Progenitor cell of endocrine pancreas (in vitro differentiated cells): ENCODE measurements around the gene UTS2B. TPM values are rescaled to one million over a fixed set of nuclear protein-coding genes. Genes with fewer than 3 reads are reported as not detected.

Source experiments
- DNase-seq: peaks from one replicate; pipeline ENCODE4 v3.0.0; 2021; ENCODE audit warnings: low spot score; ENCODE audit not compliant: unreplicated experiment
- H3K27ac Mint-ChIP-seq: 2 replicates; pipeline ENCODE4 v1.8.0; 2021; ENCODE audit warnings: mild to moderate bottlenecking, moderate library complexity, mixed read lengths
- H3K27me3 Mint-ChIP-seq: 2 replicates; pipeline ENCODE4 v1.8.0; 2021; ENCODE audit warnings: mixed read lengths
- H3K36me3 Mint-ChIP-seq: 2 replicates; pipeline ENCODE4 v1.8.0; 2022; ENCODE audit warnings: mixed read lengths; ENCODE audit not compliant: insufficient read depth
- H3K4me1 Mint-ChIP-seq: 2 replicates; pipeline ENCODE4 v1.8.0; 2021; ENCODE audit warnings: low read depth, mixed read lengths
- H3K4me3 Mint-ChIP-seq: 2 replicates; pipeline ENCODE4 v1.8.0; 2021; ENCODE audit warnings: low read depth, mild to moderate bottlenecking, moderate library complexity, mixed read lengths
- H3K9me3 Mint-ChIP-seq: 2 replicates; pipeline ENCODE4 v1.8.0; 2021; ENCODE audit warnings: low read depth, mixed read lengths
- total RNA-seq: library from RNA; stranded (reverse); gene quantifications from 2 replicates; pipeline ENCODE4 v1.2.1, GENCODE V29; 2021
- TF ChIP-seq, protein P1 (sequence below): fragments of 200-600 bp; sonication (generic); IDR thresholded peaks from one replicate; pipeline ENCODE4 v1.5.0; 2021; ENCODE audit warnings: antibody characterized with exemption, mild to moderate bottlenecking; ENCODE audit not compliant: unreplicated experiment

UTS2B gene
- total RNA-seq, 1 donor from 2014 or later, result 0.62 TPM

DNA sequence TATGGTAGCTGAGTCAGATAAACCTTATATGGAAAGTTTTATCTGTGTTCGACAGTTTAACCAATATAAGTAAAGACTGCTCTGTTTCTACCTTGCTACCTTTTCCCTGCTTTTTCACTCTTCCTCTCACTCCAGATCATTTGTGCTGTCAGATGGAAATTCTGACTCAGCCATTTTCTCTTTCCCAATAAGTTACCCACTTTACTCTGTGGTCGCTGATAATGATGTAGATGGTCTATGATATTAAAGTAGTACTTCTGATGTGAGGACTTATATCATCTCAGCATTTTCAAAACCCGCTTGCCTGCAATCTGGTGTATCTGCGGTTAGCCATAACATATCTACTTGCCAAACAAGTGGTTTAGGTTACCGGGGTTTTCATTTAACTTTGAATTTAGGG, 15.0 kb upstream of the UTS2B start:
- Mint-ChIP-seq H3K4me1 (peaks cover 44% of the 10 kb centered on the region), H3K36me3 (no peaks in the 10 kb centered on the region), H3K27ac (no peak overlapping the region), H3K27me3 (no peaks in the 10 kb centered on the region), H3K9me3 (no peaks in the 10 kb centered on the region), H3K4me3 (no peak overlapping the region)
- TF ChIP-seq, protein P1, sequence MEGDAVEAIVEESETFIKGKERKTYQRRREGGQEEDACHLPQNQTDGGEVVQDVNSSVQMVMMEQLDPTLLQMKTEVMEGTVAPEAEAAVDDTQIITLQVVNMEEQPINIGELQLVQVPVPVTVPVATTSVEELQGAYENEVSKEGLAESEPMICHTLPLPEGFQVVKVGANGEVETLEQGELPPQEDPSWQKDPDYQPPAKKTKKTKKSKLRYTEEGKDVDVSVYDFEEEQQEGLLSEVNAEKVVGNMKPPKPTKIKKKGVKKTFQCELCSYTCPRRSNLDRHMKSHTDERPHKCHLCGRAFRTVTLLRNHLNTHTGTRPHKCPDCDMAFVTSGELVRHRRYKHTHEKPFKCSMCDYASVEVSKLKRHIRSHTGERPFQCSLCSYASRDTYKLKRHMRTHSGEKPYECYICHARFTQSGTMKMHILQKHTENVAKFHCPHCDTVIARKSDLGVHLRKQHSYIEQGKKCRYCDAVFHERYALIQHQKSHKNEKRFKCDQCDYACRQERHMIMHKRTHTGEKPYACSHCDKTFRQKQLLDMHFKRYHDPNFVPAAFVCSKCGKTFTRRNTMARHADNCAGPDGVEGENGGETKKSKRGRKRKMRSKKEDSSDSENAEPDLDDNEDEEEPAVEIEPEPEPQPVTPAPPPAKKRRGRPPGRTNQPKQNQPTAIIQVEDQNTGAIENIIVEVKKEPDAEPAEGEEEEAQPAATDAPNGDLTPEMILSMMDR, result no peak
- no peak for DNase-seq

DNA sequence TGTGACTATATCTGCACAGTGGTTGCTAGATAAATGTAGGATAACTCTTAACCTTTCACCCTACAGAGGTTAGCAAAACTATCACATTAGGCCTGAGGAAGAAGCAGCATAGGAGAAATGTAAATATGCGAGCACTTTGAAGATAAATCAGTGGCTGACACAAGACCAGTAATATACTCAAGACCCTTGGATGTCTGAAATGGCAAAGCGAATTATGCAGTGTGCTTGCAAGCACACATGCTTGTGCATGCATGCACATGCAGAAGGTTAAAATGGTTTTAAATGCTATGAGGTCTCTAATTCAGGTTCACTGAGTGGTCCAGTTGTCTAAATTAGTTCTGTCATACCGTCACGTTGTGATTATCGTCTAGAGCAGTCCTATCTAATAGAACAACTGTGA, 13.6 kb upstream of the UTS2B start:
- no peaks in the 10 kb centered on the region for H3K36me3 Mint-ChIP-seq
- H3K4me3 Mint-ChIP-seq, result no peak overlapping the region
- no peak overlapping the region for H3K27ac Mint-ChIP-seq
- peaks cover 49% of the 10 kb centered on the region for H3K4me1 Mint-ChIP-seq
- H3K9me3 Mint-ChIP-seq, result no peaks in the 10 kb centered on the region
- DNase-seq, result no peak
- TF ChIP-seq, protein P1, result no peak
- H3K27me3 Mint-ChIP-seq, result no peaks in the 10 kb centered on the region

DNA sequence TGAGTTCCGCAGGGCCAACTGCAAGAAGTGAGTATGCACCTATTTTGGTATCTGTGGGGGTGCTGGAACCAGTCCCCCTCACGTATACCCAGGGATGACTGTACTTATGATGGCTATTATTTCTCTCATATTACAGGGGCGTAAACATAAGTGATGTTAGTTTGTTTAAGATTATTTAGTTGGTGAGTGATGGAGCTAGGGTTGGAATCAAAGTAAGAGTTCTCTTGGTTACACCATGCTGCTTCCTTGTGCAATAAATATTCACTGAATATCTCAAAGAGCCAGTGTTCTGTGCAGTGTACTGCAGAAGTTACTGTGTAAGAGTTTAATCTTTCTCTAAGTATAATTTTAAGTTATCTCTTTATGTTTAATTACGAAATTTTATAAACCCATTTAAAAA, 12.8 kb upstream of the UTS2B start:
- Mint-ChIP-seq H3K4me1 (peaks cover 49% of the 10 kb centered on the region), H3K9me3 (no peaks in the 10 kb centered on the region)

DNA sequence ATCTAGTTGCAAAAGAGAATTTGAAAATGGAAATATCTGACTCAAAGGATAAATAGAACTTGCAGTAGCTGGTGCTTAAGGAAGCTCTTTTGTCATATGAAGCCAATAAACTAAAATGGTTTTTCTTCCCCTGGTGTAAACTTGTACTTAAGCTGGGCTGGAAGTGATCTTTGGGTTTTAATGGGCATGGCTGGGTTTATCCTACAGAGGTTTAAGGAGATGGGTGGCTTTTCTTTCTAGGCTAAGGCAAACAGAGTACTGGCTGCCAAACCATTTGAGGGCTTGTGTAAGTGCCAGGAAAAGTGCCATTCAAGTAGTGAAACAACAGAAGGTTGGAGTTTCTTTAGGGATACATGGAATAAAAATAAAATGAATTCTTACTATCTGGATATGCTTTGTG, 12.1 kb upstream of the UTS2B start:
- TF ChIP-seq, protein P1, result no peak
- peaks cover 43% of the 10 kb centered on the region for H3K4me1 Mint-ChIP-seq
- H3K9me3 Mint-ChIP-seq, result no peaks in the 10 kb centered on the region
- H3K36me3 Mint-ChIP-seq, result no peaks in the 10 kb centered on the region
- no peaks in the 10 kb centered on the region for H3K27me3 Mint-ChIP-seq
- no peak overlapping the region for H3K4me3 Mint-ChIP-seq
- DNase-seq, result no peak
- H3K27ac Mint-ChIP-seq, result no peak overlapping the region

More for the DNA sequence above, 12.8 kb upstream of the UTS2B start:
- Mint-ChIP-seq H3K27ac (no peak overlapping the region), H3K36me3 (no peaks in the 10 kb centered on the region), H3K27me3 (no peaks in the 10 kb centered on the region), H3K4me3 (no peak overlapping the region)
- TF ChIP-seq, protein P1, result no peak
- DNase-seq, result no peak

DNA sequence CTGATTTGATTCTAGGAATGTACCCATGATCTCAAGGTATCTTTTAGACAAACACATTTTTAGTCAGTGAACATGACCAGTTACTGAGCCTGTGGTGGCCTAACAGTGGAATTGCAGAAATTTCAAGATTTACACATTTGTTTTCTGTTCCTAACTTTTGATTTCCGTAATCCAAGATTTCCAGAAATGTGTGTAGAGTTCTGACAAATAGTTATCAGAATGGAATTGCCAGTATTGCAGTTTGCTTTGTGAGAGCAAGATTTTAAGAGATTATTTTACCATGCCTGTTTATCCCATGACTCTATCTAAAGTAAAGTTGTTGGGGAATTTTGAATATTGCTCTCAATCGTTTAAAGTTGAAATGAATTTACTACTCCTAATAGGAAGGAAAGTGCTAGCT, 11.7 kb upstream of the UTS2B start:
- H3K27me3 Mint-ChIP-seq, result no peaks in the 10 kb centered on the region
- TF ChIP-seq, protein P1, result no peak
- H3K4me3 Mint-ChIP-seq, result no peak overlapping the region
- no peaks in the 10 kb centered on the region for H3K36me3 Mint-ChIP-seq
- DNase-seq, result no peak
- H3K27ac Mint-ChIP-seq, result no peak overlapping the region
- H3K9me3 Mint-ChIP-seq, result no peaks in the 10 kb centered on the region
- H3K4me1 Mint-ChIP-seq, result peaks cover 39% of the 10 kb centered on the region
